Neural crest cell (in vitro differentiated cells): ENCODE data around the gene LMCD1. TPM values are rescaled to one million over a fixed set of nuclear protein-coding genes. Genes with fewer than 3 reads are reported as not detected.

Experiments used
- DNase-seq: peaks from one replicate; pipeline ENCODE4 v3.0.0; 2021; ENCODE audit warnings: low read depth, mixed read lengths, low spot score
- H3K27ac Mint-ChIP-seq: one replicate; pipeline ENCODE4 v1.8.0; 2021; ENCODE audit warnings: mild to moderate bottlenecking, mixed read lengths; ENCODE audit not compliant: unreplicated experiment
- H3K27me3 Mint-ChIP-seq: 2 replicates; pipeline ENCODE4 v1.8.0; 2021; ENCODE audit warnings: low read depth, mild to moderate bottlenecking, mixed read lengths
- H3K36me3 Mint-ChIP-seq: 2 replicates; pipeline ENCODE4 v1.8.0; 2021; ENCODE audit warnings: low read depth, mild to moderate bottlenecking, mixed read lengths
- H3K4me1 Mint-ChIP-seq: 2 replicates; pipeline ENCODE4 v1.8.0; 2021; ENCODE audit warnings: mixed read lengths
- H3K4me3 Mint-ChIP-seq: one replicate; pipeline ENCODE4 v1.8.0; 2021; ENCODE audit warnings: mild to moderate bottlenecking, mixed read lengths
- H3K9me3 Mint-ChIP-seq: 2 replicates; pipeline ENCODE4 v1.8.0; 2021; ENCODE audit warnings: mixed read lengths
- total RNA-seq: library from RNA; stranded (reverse); gene quantifications from 2 replicates; pipeline ENCODE4 v1.2.1, GENCODE V29; 2021
- TF ChIP-seq, protein P1 (sequence below): fragments of 200-600 bp; sonication (generic); conservative IDR thresholded peaks from 2 replicates; pipeline ENCODE4 v1.5.0; 2021; ENCODE audit warnings: antibody characterized with exemption, mild to moderate bottlenecking

Gene LMCD1
- total RNA-seq, 1 donor from 2014 or later, result 28.4 TPM

DNA sequence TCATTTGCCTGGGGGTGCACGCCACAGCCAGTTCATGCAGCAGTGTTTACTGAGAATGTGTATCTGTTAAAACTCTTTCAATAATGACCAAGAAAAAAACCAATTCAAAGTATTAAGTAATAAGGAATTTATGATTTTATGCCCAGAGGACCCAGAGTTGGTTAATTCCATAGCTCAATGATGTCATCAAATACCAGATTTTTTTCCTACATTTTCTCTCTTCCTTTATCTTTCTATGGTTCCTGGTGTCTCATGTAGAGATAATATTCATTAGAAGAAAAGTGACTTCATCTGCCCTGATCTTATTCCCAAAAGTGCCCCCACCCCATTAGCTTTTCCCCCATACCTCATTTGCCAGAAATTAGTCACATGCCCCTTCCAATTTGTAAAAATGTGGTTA, 44.6 kb upstream of the LMCD1 start:
- Mint-ChIP-seq H3K27me3 (no peaks in the 10 kb centered on the region), H3K9me3 (peaks cover 5% of the 10 kb centered on the region), H3K36me3 (no peaks in the 10 kb centered on the region), H3K27ac (no peak overlapping the region), H3K4me3 (no peak overlapping the region), H3K4me1 (peaks cover 19% of the 10 kb centered on the region)
- no peak for DNase-seq
- TF ChIP-seq, protein P1, sequence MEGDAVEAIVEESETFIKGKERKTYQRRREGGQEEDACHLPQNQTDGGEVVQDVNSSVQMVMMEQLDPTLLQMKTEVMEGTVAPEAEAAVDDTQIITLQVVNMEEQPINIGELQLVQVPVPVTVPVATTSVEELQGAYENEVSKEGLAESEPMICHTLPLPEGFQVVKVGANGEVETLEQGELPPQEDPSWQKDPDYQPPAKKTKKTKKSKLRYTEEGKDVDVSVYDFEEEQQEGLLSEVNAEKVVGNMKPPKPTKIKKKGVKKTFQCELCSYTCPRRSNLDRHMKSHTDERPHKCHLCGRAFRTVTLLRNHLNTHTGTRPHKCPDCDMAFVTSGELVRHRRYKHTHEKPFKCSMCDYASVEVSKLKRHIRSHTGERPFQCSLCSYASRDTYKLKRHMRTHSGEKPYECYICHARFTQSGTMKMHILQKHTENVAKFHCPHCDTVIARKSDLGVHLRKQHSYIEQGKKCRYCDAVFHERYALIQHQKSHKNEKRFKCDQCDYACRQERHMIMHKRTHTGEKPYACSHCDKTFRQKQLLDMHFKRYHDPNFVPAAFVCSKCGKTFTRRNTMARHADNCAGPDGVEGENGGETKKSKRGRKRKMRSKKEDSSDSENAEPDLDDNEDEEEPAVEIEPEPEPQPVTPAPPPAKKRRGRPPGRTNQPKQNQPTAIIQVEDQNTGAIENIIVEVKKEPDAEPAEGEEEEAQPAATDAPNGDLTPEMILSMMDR, result no peak

DNA sequence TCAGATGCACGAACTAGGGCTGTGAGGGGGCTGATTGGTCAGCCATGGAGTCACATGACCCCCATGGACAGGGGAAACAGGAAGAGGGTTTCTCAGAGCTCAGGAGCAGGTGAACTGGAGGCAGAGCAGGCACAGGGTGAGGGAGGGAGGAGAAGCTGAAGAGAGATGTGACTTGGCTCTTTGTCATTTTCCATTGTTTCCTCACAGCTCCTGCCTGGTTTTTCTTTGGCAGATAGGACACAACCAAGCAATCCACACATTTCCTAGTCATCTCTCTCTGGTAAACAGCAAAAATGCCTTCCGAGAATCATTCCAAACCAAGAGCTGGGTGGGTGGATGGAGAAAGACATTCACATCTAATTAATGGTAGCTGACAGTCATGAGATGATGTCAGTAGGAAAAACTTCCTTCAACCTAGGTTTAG, 43.4 kb upstream of the LMCD1 start:
- H3K4me1 Mint-ChIP-seq, result peaks cover 14% of the 10 kb centered on the region
- H3K27me3 Mint-ChIP-seq, result no peaks in the 10 kb centered on the region
- H3K36me3 Mint-ChIP-seq, result no peaks in the 10 kb centered on the region
- DNase-seq, result no peak
- TF ChIP-seq, protein P1, result no peak
- H3K4me3 Mint-ChIP-seq, result no peak overlapping the region
- no peak overlapping the region for H3K27ac Mint-ChIP-seq
- peaks cover 5% of the 10 kb centered on the region for H3K9me3 Mint-ChIP-seq

DNA sequence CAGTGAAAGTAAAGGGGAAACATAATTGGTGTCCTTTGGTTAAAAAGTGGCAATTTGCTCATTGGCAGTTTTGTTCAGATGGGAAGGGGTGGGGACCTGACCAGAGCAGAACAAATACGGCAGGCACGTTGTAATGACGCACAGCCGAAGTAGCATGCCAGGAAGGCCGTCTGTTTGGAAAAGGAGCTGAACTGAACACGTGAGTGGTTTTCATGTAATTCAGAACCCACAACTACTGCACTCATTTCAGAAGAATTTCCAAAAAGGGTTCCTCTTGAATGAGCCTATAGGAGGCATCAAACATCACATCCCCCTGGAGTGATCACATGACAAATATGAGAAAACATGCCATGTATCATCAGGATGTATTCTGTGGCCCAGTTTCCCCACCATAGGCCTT, 42.9 kb upstream of the LMCD1 start:
- DNase-seq, result no peak
- Mint-ChIP-seq H3K27me3 (no peaks in the 10 kb centered on the region), H3K36me3 (peaks cover under 1% of the 10 kb centered on the region), H3K4me1 (peaks cover 10% of the 10 kb centered on the region), H3K27ac (no peak overlapping the region), H3K4me3 (no peak overlapping the region), H3K9me3 (peaks cover 3% of the 10 kb centered on the region)
- TF ChIP-seq, protein P1, result no peak

DNA sequence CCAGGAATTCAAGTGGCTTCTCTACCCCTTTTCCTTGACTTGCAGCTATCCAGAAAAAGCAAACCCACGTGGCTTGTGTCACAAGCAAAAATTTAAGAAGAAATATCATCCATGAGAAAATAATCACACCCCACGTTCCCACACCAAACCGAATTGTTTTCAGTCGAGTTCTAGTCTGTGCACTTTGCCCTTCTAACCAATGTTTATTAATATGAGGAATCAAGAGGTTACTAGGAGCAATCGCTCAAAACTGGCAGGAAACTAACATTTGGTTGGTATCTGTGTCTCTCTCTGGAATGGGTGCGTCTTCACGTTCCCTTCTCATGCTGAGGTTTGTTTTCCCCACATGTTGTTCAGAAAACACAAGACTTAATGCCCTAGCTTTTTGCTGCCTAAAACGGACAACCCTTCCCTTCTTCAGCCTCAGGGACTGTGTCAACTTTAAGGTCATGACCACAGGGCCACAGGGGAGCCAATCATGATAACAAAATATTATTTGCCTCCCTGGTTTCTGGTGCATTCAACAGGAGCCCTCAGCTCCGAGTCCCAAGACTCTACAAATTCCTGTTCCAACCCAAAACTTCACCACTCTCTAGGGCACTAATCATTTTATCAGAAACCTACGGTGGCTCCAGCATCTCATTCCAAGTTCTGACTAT, 41.4 kb upstream of the LMCD1 start:
- Mint-ChIP-seq H3K27ac (no peak overlapping the region), H3K4me3 (no peak overlapping the region), H3K9me3 (peaks cover 3% of the 10 kb centered on the region), H3K27me3 (no peaks in the 10 kb centered on the region), H3K36me3 (peaks cover 3% of the 10 kb centered on the region), H3K4me1 (peaks cover 10% of the 10 kb centered on the region)
- TF ChIP-seq, protein P1, result no peak
- no peak for DNase-seq

GRCh38 chr3:8460815-8461456, 40.7 kb upstream of the LMCD1 start:
- TF ChIP-seq, protein P1, result no peak
- Mint-ChIP-seq H3K9me3 (peaks cover 3% of the 10 kb centered on the region), H3K27ac (no peak overlapping the region), H3K4me3 (no peak overlapping the region), H3K4me1 (peaks cover 10% of the 10 kb centered on the region), H3K27me3 (no peaks in the 10 kb centered on the region), H3K36me3 (peaks cover 3% of the 10 kb centered on the region)
- no peak for DNase-seq
